ENCODE results near the gene YAF2. TPM values are rescaled to one million over a fixed set of nuclear protein-coding genes. Genes with fewer than 3 reads are reported as not detected.

The YAF2 gene
- total and polyA plus RNA-seq, 3 donors from 2014 or later, result 19.4 to 33.1 (median 26.6) TPM

DNA sequence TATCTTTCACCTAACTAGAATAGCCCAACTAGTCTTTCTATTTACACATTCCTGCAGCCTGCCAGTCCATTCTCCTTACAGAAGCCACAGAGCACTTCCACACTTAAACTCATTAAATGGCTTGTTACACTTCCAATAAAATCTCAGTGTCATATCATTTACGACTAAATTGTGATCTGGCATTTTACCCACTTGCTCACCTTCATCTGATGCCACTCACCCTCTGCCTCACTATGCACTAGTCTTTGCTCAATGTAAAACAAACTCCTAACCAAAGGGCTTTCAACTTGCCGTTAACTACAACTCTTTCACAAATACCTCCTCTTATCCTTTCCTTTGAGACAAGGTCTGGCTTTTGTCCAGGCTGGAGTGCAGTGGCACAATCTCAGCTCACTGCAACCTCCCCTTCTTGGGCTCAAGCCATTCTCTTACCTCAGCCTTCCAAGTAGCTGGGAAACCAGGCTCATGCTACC lies 24.1 kb downstream of the YAF2 start:
- peak; percentile 80 for DNase-seq
- no peak overlapping the region for H3K27ac ChIP-seq

DNA sequence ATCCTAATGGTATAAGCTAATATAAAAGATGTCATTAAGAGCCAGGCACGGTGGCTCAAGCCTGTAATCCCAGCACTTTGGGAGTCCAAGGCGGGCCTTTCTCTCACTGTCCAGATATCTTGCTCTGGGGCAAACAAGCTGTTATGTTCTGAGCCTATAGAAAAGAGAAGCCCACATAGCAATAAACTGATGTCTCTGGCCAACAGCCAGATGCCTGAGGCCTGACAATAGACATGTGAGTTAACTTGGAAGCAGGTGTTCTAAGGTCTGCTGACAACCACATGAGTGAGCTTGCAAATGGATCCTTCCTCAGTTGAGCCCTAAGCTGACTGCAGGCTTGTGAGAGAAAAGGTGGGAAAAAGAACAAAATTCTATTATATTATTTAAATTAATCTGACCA lies 25.0 kb downstream of the YAF2 start:
- WGBS, 2 donors, result 79 to 86% methylated on average over 2 of the region's 2 CpGs

More for the DNA sequence above, 24.1 kb downstream of the YAF2 start:
- no peak for TF ChIP-seq POLR2A (IDR thresholded peaks at IDR 0.05)
- TF ChIP-seq, protein P1, sequence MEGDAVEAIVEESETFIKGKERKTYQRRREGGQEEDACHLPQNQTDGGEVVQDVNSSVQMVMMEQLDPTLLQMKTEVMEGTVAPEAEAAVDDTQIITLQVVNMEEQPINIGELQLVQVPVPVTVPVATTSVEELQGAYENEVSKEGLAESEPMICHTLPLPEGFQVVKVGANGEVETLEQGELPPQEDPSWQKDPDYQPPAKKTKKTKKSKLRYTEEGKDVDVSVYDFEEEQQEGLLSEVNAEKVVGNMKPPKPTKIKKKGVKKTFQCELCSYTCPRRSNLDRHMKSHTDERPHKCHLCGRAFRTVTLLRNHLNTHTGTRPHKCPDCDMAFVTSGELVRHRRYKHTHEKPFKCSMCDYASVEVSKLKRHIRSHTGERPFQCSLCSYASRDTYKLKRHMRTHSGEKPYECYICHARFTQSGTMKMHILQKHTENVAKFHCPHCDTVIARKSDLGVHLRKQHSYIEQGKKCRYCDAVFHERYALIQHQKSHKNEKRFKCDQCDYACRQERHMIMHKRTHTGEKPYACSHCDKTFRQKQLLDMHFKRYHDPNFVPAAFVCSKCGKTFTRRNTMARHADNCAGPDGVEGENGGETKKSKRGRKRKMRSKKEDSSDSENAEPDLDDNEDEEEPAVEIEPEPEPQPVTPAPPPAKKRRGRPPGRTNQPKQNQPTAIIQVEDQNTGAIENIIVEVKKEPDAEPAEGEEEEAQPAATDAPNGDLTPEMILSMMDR (IDR thresholded peaks at IDR 0.05), result no peak
- intact Hi-C loops (cut with DNase I; ENCODE audit: low total_unique reads), result no loop called here
- Histone ChIP-seq H3K36me3 (ENCODE audit: low read depth, missing control alignments) (no peaks in the 10 kb centered on the region), H3K4me1 (peaks cover 9% of the 10 kb centered on the region), H3K27me3 (no peaks in the 10 kb centered on the region), H3K4me3 (no peak overlapping the region), H3K9me3 (no peaks in the 10 kb centered on the region)
- 40 to 56% methylated on average over 2 of the region's 2 CpGs for WGBS, 2 donors

DNA sequence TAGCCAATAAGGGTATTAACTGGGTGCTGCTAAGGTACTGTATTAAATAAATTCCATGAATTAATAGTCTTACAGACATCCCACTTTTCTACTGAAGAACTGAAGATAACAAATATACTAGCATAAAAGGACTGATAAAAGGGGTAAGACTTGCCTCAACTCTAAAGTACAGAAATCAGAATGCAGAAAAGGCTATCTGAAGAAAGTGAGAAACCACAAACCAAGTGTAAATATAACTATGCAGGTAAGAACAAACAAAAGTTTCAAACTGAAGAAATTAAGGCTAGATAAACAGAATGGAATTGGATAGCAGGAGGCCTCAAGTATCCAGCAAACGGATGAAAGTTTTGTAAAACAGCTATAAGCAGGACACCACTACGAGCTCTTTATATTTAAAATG lies 29.5 kb downstream of the YAF2 start:
- intact Hi-C loops (cut with DNase I; ENCODE audit: low total_unique reads), result no loop called here
- no peak overlapping the region for H3K27ac ChIP-seq
- no peaks in the 10 kb centered on the region for H3K36me3 ChIP-seq (ENCODE audit: low read depth, missing control alignments)
- H3K27me3 ChIP-seq, result no peaks in the 10 kb centered on the region
- DNase-seq, result no peak
- no peaks in the 10 kb centered on the region for H3K9me3 ChIP-seq
- H3K4me3 ChIP-seq, result no peak overlapping the region
- WGBS, 2 donors, result 91 to 92% methylated on average over 2 of the region's 2 CpGs
- TF ChIP-seq, protein P1 (IDR thresholded peaks at IDR 0.05), result no peak
- TF ChIP-seq POLR2A (IDR thresholded peaks at IDR 0.05), result no peak
- H3K4me1 ChIP-seq, result no peaks in the 10 kb centered on the region

More for the DNA sequence above, 25.0 kb downstream of the YAF2 start:
- H3K36me3 ChIP-seq (ENCODE audit: low read depth, missing control alignments), result no peaks in the 10 kb centered on the region
- H3K27me3 ChIP-seq, result no peaks in the 10 kb centered on the region
- DNase-seq, result no peak
- no peaks in the 10 kb centered on the region for H3K9me3 ChIP-seq
- peaks cover 9% of the 10 kb centered on the region for H3K4me1 ChIP-seq
- no peak overlapping the region for H3K4me3 ChIP-seq
- H3K27ac ChIP-seq, result no peak overlapping the region
- intact Hi-C loops (cut with DNase I; ENCODE audit: low total_unique reads), result no loop called here
- TF ChIP-seq POLR2A (IDR thresholded peaks at IDR 0.05), result no peak
- TF ChIP-seq, protein P1 (IDR thresholded peaks at IDR 0.05), result no peak

DNA sequence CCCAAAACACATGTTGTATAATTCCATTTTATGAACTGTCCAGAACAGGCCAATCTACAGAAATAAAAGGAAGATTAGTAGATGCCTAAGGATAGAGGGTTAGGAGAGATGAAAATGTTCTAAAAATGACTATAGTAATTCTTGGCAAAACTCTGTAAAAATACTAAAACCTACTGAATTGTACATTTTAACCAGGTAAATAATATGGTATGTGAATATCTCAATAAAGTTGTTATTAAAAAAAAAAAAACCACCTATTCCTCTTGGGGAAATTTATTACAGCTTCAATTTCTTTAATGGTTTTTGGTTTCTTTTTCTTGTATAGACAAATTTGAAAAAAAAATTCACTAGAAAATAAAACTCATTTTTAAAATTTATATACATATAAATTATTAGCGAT lies 33.2 kb downstream of the YAF2 start:
- TF ChIP-seq, protein P1 (IDR thresholded peaks at IDR 0.05), result no peak
- no peak for TF ChIP-seq POLR2A (IDR thresholded peaks at IDR 0.05)
- WGBS, 2 donors, result 87 to 93% methylated on average over 1 of the region's 1 CpG
- Histone ChIP-seq H3K9me3 (no peaks in the 10 kb centered on the region), H3K4me3 (no peak overlapping the region), H3K27ac (no peak overlapping the region), H3K36me3 (ENCODE audit: low read depth, missing control alignments) (no peaks in the 10 kb centered on the region), H3K27me3 (no peaks in the 10 kb centered on the region), H3K4me1 (no peaks in the 10 kb centered on the region)
- intact Hi-C loops (cut with DNase I; ENCODE audit: low total_unique reads), result no loop called here
- no peak for DNase-seq

DNA sequence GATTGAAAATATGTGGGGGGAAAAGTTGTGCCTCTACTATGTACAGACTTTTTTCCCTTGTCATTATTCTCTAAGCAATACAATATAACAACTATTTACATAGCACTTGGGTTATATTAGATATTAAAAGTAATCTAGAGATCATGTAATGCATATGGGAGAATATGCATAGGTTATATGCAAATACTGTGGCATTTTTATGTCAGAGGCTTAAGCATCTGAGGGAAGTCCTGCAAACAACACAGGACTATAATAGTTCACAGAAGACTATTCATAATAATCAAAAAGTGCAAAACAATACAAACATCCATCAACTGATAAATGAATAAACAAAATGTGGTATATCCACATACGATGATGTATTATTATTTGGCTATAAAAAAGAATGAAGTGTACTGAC lies 33.7 kb downstream of the YAF2 start:
- TF ChIP-seq, protein P1 (IDR thresholded peaks at IDR 0.05), result no peak
- no peak for TF ChIP-seq POLR2A (IDR thresholded peaks at IDR 0.05)
- Histone ChIP-seq H3K27ac (no peak overlapping the region), H3K36me3 (ENCODE audit: low read depth, missing control alignments) (no peaks in the 10 kb centered on the region), H3K4me3 (no peak overlapping the region), H3K9me3 (no peaks in the 10 kb centered on the region), H3K4me1 (no peaks in the 10 kb centered on the region), H3K27me3 (no peaks in the 10 kb centered on the region)
- intact Hi-C loops (cut with DNase I; ENCODE audit: low total_unique reads), result no loop called here
- DNase-seq, result no peak
- 95 to 100% methylated on average over 1 of the region's 1 CpG for WGBS, 2 donors
